ENCODE measurements around the gene FRMD3. TPM values are rescaled to one million over a fixed set of nuclear protein-coding genes. Genes with fewer than 3 reads are reported as not detected.

FRMD3 gene
- total and polyA plus RNA-seq, 4 donors, result 0.16 to 0.75 (median 0.48) TPM

GRCh38 chr9:83509402-83509801 lies 28.8 kb downstream of the FRMD3 start (continued):
- TF ChIP-seq CTCF (IDR thresholded peaks at IDR 0.05; ENCODE audit: low read depth, low read length, missing input control) (no peak), REST (IDR thresholded peaks at IDR 0.05) (no peak)

- WGBS, result 91% methylated on average over 4 of the region's 4 CpGs
- Histone ChIP-seq H3K36me3 (ENCODE audit: control insufficient read depth in 4 of 4, insufficient read depth in 3 of 4, low read depth in 1 of 4, low read length in 3 of 4) (no peaks in the 10 kb centered on the region), H3K27me3 (ENCODE audit: control insufficient read depth in 4 of 4, insufficient read depth in 4 of 4, low read length in 3 of 4) (no peaks in the 10 kb centered on the region), H3K9ac (ENCODE audit: low read depth in 1 of 2, low read length in 2 of 2) (no peak overlapping the region), H3K9me3 (ENCODE audit: control insufficient read depth in 4 of 4, low read length in 3 of 4) (no peaks in the 10 kb centered on the region), H3K4me3 (ENCODE audit: low read depth in 1 of 3, low read length in 3 of 3) (no peak overlapping the region), H3K4me1 (ENCODE audit: control insufficient read depth in 4 of 4, insufficient read depth in 4 of 4, low read length in 3 of 4) (no peaks in the 10 kb centered on the region), H3K27ac (ENCODE audit: low read depth in 1 of 2, low read length in 2 of 2) (no peak overlapping the region)
- TF ChIP-seq NR2F2 (IDR thresholded peaks at IDR 0.05) (no peak), YY1 (IDR thresholded peaks at IDR 0.05) (no peak), TAF1 (conservative IDR thresholded peaks at IDR 0.05) (no peak), HNF4G (IDR thresholded peaks at IDR 0.05) (no peak), GABPA (IDR thresholded peaks at IDR 0.05 in 1 of 2, conservative IDR thresholded peaks at IDR 0.05 in 1 of 2) (no peak), HNF4A (conservative IDR thresholded peaks at IDR 0.05) (no peak), ATF3 (IDR thresholded peaks at IDR 0.05) (no peak), SP1 (IDR thresholded peaks at IDR 0.05) (no peak), EGR1 (IDR thresholded peaks at IDR 0.05; ENCODE audit: low read depth in 2 of 2) (no peak), RAD21 (IDR thresholded peaks at IDR 0.05) (no peak), CTCF (IDR thresholded peaks at IDR 0.05; ENCODE audit: low read depth, low read length, missing input control) (no peak), REST (IDR thresholded peaks at IDR 0.05) (no peak), RXRA (IDR thresholded peaks at IDR 0.05) (no peak)
- no peak for DNase-seq (ENCODE audit: low spot score)
Measured at GRCh38 chr9:83508067-83508466, 30.1 kb downstream of the FRMD3 start.
